Muscle of leg (tissue), 11 donors: ENCODE data around the gene FAM228B. TPM values are rescaled to one million over a fixed set of nuclear protein-coding genes. Genes with fewer than 3 reads are reported as not detected.

ENCODE experiments used
- DNase-seq: peaks from one replicate; pipeline ENCODE4 v3.0.0; 2013
- H3K27ac ChIP-seq: one replicate; pipeline ENCODE4 v1.5.1; 2013; ENCODE audit warnings: mild to moderate bottlenecking, low read length, control low read depth
- H3K27me3 ChIP-seq: one replicate; pipeline ENCODE4 v1.6.1; 2013; ENCODE audit warnings: low read length; ENCODE audit not compliant: control insufficient read depth, insufficient read depth
- H3K36me3 ChIP-seq: one replicate; pipeline ENCODE4 v1.6.1; 2013; ENCODE audit warnings: low read length; ENCODE audit not compliant: control insufficient read depth, insufficient read depth
- H3K4me1 ChIP-seq: one replicate; pipeline ENCODE4 v1.6.1; 2013; ENCODE audit warnings: low read length; ENCODE audit not compliant: control insufficient read depth, insufficient read depth
- H3K4me3 ChIP-seq: one replicate; pipeline ENCODE4 v1.5.1; 2013; ENCODE audit warnings: low read length, control low read depth
- H3K9me3 ChIP-seq: replicated peaks from 2 replicates; pipeline ENCODE4 v1.6.1; 2013; ENCODE audit warnings: low read depth, low read length; ENCODE audit not compliant: control insufficient read depth
- WGBS: methylation state at CpG from one replicate; pipeline ENCODE4 v1.1.5; 2013; ENCODE audit warnings: missing lambda C conversion rate; ENCODE audit not compliant: insufficient coverage; 5-methylcytosine and 5-hydroxymethylcytosine counted together
- polyA plus RNA-seq, 8 donors: library from polyadenylated mRNA; unstranded; fragments of 120-200 nt; gene quantifications; one replicate each; pipeline versions ENCODE4 v1.2.1 to v1.2.3, GENCODE V29; 2013; ENCODE audit warnings: inconsistent platforms in 1 of 8, low replicate concordance in 1 of 8; ENCODE audit not compliant: insufficient read length in 8 of 8, insufficient read depth in 1 of 8
- total RNA-seq: library from RNA; stranded (reverse); fragments of 120-200 nt; gene quantifications from one replicate; pipeline ENCODE4 v1.2.4, GENCODE V29; 2013

FAM228B gene
- total and polyA plus RNA-seq, 9 donors, result 11.2 to 31.5 (median 15.3) TPM

GRCh38 chr2:24152413-24153197 lies 29.3 kb downstream of the FAM228B start:
- Histone ChIP-seq H3K27me3 (no peaks in the 10 kb centered on the region), H3K4me1 (no peaks in the 10 kb centered on the region), H3K27ac (no peak overlapping the region), H3K9me3 (peaks cover 6% of the 10 kb centered on the region), H3K36me3 (peaks cover 13% of the 10 kb centered on the region), H3K4me3 (no peak overlapping the region)
- DNase-seq, result no peak
- 85% methylated on average over 5 of the region's 5 CpGs for WGBS

GRCh38 chr2:24153478-24153877 lies 30.2 kb downstream of the FAM228B start:
- H3K27me3 ChIP-seq, result no peaks in the 10 kb centered on the region
- DNase-seq, result no peak
- no peak overlapping the region for H3K4me3 ChIP-seq
- H3K9me3 ChIP-seq, result no peaks in the 10 kb centered on the region
- peaks cover 8% of the 10 kb centered on the region for H3K36me3 ChIP-seq
- WGBS, result 96% methylated on average over 2 of the region's 4 CpGs
- no peaks in the 10 kb centered on the region for H3K4me1 ChIP-seq
- H3K27ac ChIP-seq, result no peak overlapping the region

GRCh38 chr2:24158131-24158530 lies 34.9 kb downstream of the FAM228B start:
- DNase-seq, result no peak
- no peaks in the 10 kb centered on the region for H3K4me1 ChIP-seq
- peaks cover 5% of the 10 kb centered on the region for H3K36me3 ChIP-seq
- H3K27me3 ChIP-seq, result no peaks in the 10 kb centered on the region
- no CpG with 5 or more reads among the region's 5 CpGs for WGBS
- no peak overlapping the region for H3K27ac ChIP-seq
- no peak overlapping the region for H3K4me3 ChIP-seq
- H3K9me3 ChIP-seq, result peaks cover 2% of the 10 kb centered on the region

- no peaks in the 10 kb centered on the region for H3K4me1 ChIP-seq
- DNase-seq, result no peak
- H3K27ac ChIP-seq, result no peak overlapping the region
- peaks cover 4% of the 10 kb centered on the region for H3K36me3 ChIP-seq
- H3K4me3 ChIP-seq, result no peak overlapping the region
- WGBS, result no CpG with 5 or more reads among the region's 4 CpGs
- H3K27me3 ChIP-seq, result no peaks in the 10 kb centered on the region
- peaks cover 2% of the 10 kb centered on the region for H3K9me3 ChIP-seq
Observed at GRCh38 chr2:24159708-24160107, 36.4 kb downstream of the FAM228B start.

- no peaks in the 10 kb centered on the region for H3K27me3 ChIP-seq
- DNase-seq, result no peak
- H3K9me3 ChIP-seq, result peaks cover 2% of the 10 kb centered on the region
- no peak overlapping the region for H3K27ac ChIP-seq
- H3K4me1 ChIP-seq, result no peaks in the 10 kb centered on the region
- H3K4me3 ChIP-seq, result no peak overlapping the region
- peaks cover 4% of the 10 kb centered on the region for H3K36me3 ChIP-seq
Observed at GRCh38 chr2:24160761-24161160, 37.5 kb downstream of the FAM228B start.

- H3K9me3 ChIP-seq, result peaks cover 2% of the 10 kb centered on the region
- H3K36me3 ChIP-seq, result peaks cover 4% of the 10 kb centered on the region
- DNase-seq, result no peak
- H3K27ac ChIP-seq, result no peak overlapping the region
- no peaks in the 10 kb centered on the region for H3K4me1 ChIP-seq
- no peaks in the 10 kb centered on the region for H3K27me3 ChIP-seq
- WGBS, result no CpG with 5 or more reads among the region's 1 CpG
- no peak overlapping the region for H3K4me3 ChIP-seq
Observed at GRCh38 chr2:24162494-24162893, 39.2 kb downstream of the FAM228B start.

- no peak overlapping the region for H3K27ac ChIP-seq
- H3K27me3 ChIP-seq, result no peaks in the 10 kb centered on the region
- DNase-seq, result no peak
- peaks cover 2% of the 10 kb centered on the region for H3K9me3 ChIP-seq
- peaks cover 4% of the 10 kb centered on the region for H3K36me3 ChIP-seq
- WGBS, result 61% methylated on average over 2 of the region's 3 CpGs
- no peaks in the 10 kb centered on the region for H3K4me1 ChIP-seq
- no peak overlapping the region for H3K4me3 ChIP-seq
Observed at GRCh38 chr2:24163186-24163585, 39.9 kb downstream of the FAM228B start.

GRCh38 chr2:24163601-24164000 lies 40.3 kb downstream of the FAM228B start:
- no peak overlapping the region for H3K27ac ChIP-seq
- WGBS, result 70% methylated on average over 2 of the region's 2 CpGs
- no peak overlapping the region for H3K4me3 ChIP-seq
- DNase-seq, result no peak
- H3K27me3 ChIP-seq, result no peaks in the 10 kb centered on the region
- H3K4me1 ChIP-seq, result no peaks in the 10 kb centered on the region
- peaks cover 2% of the 10 kb centered on the region for H3K9me3 ChIP-seq
- peaks cover 3% of the 10 kb centered on the region for H3K36me3 ChIP-seq

GRCh38 chr2:24164416-24164973 lies 41.2 kb downstream of the FAM228B start:
- no peaks in the 10 kb centered on the region for H3K36me3 ChIP-seq
- peak; percentile 16 for DNase-seq
- H3K27me3 ChIP-seq, result no peaks in the 10 kb centered on the region
- H3K27ac ChIP-seq, result no peak overlapping the region
- H3K9me3 ChIP-seq, result peaks cover 2% of the 10 kb centered on the region
- WGBS, result 56% methylated on average over 6 of the region's 8 CpGs
- H3K4me3 ChIP-seq, result no peak overlapping the region
- no peaks in the 10 kb centered on the region for H3K4me1 ChIP-seq

GRCh38 chr2:24169023-24169422 lies 45.8 kb downstream of the FAM228B start:
- H3K27me3 ChIP-seq, result no peaks in the 10 kb centered on the region
- WGBS, result 90% methylated on average over 3 of the region's 5 CpGs
- H3K4me3 ChIP-seq, result no peak overlapping the region
- H3K27ac ChIP-seq, result no peak overlapping the region
- DNase-seq, result no peak
- H3K9me3 ChIP-seq, result no peaks in the 10 kb centered on the region
- no peaks in the 10 kb centered on the region for H3K4me1 ChIP-seq
- H3K36me3 ChIP-seq, result no peaks in the 10 kb centered on the region
